ENCODE results near the gene PTPRD. TPM values are rescaled to one million over a fixed set of nuclear protein-coding genes. Genes with fewer than 3 reads are reported as not detected.

Gene PTPRD
- total RNA-seq, 4 donors from 2014 or later = 19.6 to 78.9 (median 45.6) TPM

DNA sequence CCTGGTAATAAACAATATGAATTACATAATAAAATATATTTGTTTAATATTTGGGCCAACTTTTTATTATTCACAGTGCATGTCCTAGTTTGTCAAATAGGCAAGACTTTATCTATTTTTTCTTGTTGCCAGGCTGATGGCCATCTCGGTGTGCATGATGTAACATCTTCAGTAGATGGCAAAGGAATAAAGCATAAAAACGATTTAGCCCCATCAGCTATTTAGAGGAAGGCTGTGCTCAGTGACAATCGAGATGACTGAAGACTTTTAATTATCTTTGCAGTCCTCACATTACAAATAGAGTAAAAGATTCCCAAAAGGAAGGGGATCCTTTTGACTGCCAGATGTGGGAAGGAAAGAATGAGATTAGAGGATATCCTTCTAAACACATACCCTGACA lies 358.5 kb downstream of the PTPRD start:
- no peaks in the 10 kb centered on the region for H3K27me3 ChIP-seq
- no peaks in the 10 kb centered on the region for H3K36me3 ChIP-seq
- no peak overlapping the region for H3K27ac ChIP-seq
- H3K4me3 ChIP-seq (replicated peaks in 1 of 3) = no peak overlapping the region
- 64 to 68% methylated on average over 3 of the region's 3 CpGs for WGBS, 2 donors
- H3K4me1 ChIP-seq = no peaks in the 10 kb centered on the region
- TF ChIP-seq, protein P1, sequence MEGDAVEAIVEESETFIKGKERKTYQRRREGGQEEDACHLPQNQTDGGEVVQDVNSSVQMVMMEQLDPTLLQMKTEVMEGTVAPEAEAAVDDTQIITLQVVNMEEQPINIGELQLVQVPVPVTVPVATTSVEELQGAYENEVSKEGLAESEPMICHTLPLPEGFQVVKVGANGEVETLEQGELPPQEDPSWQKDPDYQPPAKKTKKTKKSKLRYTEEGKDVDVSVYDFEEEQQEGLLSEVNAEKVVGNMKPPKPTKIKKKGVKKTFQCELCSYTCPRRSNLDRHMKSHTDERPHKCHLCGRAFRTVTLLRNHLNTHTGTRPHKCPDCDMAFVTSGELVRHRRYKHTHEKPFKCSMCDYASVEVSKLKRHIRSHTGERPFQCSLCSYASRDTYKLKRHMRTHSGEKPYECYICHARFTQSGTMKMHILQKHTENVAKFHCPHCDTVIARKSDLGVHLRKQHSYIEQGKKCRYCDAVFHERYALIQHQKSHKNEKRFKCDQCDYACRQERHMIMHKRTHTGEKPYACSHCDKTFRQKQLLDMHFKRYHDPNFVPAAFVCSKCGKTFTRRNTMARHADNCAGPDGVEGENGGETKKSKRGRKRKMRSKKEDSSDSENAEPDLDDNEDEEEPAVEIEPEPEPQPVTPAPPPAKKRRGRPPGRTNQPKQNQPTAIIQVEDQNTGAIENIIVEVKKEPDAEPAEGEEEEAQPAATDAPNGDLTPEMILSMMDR (IDR thresholded peaks at IDR 0.05) = no peak
- no peak for TF ChIP-seq POLR2A (IDR thresholded peaks at IDR 0.05)
- intact Hi-C loops (cut with DNase I) = no loop called here
- no peaks in the 10 kb centered on the region for H3K9me3 ChIP-seq
- DNase-seq = no peak

DNA sequence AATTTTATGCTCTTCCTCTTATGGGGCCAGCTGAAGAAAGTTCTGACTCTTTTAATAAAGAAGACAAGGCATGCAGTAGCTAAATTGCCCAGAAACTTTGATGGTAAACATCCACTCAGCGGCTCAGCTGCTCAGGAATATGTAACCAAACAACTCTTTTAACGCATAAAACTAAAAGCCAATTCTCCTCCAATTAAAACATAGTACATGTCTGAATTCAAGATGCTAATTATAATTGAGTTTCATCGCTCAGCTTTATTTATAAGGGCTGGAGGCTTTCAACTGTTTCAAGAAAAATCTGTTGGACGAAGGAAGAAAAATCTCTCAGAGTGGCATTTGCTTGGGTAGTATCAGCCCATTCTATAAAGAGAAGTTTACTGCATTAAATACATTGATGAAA lies 359.5 kb downstream of the PTPRD start:
- intact Hi-C loops (cut with DNase I) = no loop called here
- Histone ChIP-seq H3K36me3 (no peaks in the 10 kb centered on the region), H3K4me1 (no peaks in the 10 kb centered on the region), H3K9me3 (no peaks in the 10 kb centered on the region), H3K4me3 (replicated peaks in 1 of 3) (no peak overlapping the region), H3K27me3 (no peaks in the 10 kb centered on the region), H3K27ac (no peak overlapping the region)
- TF ChIP-seq POLR2A (IDR thresholded peaks at IDR 0.05) = no peak
- TF ChIP-seq, protein P1 (IDR thresholded peaks at IDR 0.05) = no peak
- 92 to 94% methylated on average over 4 of the region's 4 CpGs for WGBS, 2 donors
- no peak for DNase-seq

DNA sequence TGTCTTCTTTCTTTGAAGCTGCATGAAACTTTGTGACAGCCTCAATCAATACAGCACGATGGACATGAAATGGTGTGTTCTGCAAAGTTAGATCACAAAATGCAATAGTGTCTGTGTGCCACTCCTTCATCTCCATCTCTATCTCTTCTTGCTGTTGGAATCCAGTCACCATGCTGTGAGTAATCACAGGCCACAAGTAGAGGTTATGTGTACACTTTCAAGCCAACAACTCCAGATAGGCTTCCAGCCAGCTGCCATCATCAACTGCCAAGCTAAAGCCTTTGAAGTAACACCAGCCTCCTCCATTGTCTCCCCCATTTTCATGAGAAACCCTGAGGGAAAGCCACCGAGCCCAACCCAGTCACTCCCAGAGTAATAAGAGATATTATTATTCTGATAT lies 360.6 kb downstream of the PTPRD start:
- no peak overlapping the region for H3K4me3 ChIP-seq (replicated peaks in 1 of 3)
- intact Hi-C loops (cut with DNase I) = no loop called here
- H3K4me1 ChIP-seq = no peaks in the 10 kb centered on the region
- DNase-seq = no peak
- WGBS, 2 donors = 83 to 91% methylated on average over 2 of the region's 2 CpGs
- no peaks in the 10 kb centered on the region for H3K27me3 ChIP-seq
- no peak overlapping the region for H3K27ac ChIP-seq
- TF ChIP-seq, protein P1 (IDR thresholded peaks at IDR 0.05) = no peak
- no peak for TF ChIP-seq POLR2A (IDR thresholded peaks at IDR 0.05)
- no peaks in the 10 kb centered on the region for H3K36me3 ChIP-seq
- no peaks in the 10 kb centered on the region for H3K9me3 ChIP-seq

DNA sequence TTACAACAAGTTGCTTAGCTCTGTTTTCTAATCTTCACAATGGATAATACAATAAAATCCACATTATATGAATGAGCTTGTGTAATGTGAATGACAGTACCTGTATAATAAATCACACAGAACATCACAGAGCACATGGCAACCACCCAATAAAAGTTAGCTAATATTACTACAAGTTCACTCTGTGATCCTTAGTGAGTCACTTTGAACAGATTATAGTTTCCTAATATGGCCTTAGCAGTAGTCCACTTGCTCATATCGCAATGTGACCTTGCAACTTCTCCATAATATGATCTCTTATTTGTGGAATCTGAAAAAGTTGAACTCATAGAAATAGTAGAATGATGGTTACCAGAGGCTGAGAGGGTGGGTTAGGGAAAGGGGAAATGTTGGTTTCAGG lies 361.3 kb downstream of the PTPRD start:
- DNase-seq = no peak
- TF ChIP-seq POLR2A (IDR thresholded peaks at IDR 0.05) = no peak
- TF ChIP-seq, protein P1 (IDR thresholded peaks at IDR 0.05) = no peak
- Histone ChIP-seq H3K36me3 (no peaks in the 10 kb centered on the region), H3K27ac (no peak overlapping the region), H3K27me3 (no peaks in the 10 kb centered on the region), H3K4me1 (no peaks in the 10 kb centered on the region), H3K9me3 (no peaks in the 10 kb centered on the region), H3K4me3 (replicated peaks in 1 of 3) (no peak overlapping the region)
- 95 to 100% methylated on average over 1 of the region's 1 CpG for WGBS, 2 donors
- intact Hi-C loops (cut with DNase I) = no loop called here

DNA sequence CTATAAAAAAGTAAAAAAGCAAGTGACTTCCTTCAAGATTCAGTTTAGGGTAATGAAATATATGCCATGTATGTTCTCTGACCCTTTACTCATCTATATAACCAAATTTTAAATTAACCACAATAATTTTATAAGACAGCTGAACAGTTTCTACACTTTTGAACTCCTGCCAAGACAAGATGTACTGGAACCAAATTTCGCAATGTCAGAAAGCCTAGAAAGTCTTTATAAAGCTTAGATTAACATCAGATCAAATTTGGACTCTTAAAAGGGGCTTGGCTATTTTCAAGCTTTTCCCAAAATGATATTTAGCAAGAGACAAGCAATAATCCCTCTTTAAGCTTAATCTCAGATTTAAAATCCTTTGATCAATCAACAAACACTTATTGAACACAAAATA lies 362.6 kb downstream of the PTPRD start:
- intact Hi-C loops (cut with DNase I) = no loop called here
- 60 to 83% methylated on average over 1 of the region's 1 CpG for WGBS, 2 donors
- no peaks in the 10 kb centered on the region for H3K4me1 ChIP-seq

More for the DNA sequence above, 362.6 kb downstream of the PTPRD start:
- TF ChIP-seq, protein P1 (IDR thresholded peaks at IDR 0.05) = no peak
- no peak for TF ChIP-seq POLR2A (IDR thresholded peaks at IDR 0.05)
- no peak for DNase-seq
- H3K36me3 ChIP-seq = no peaks in the 10 kb centered on the region
- H3K27ac ChIP-seq = no peak overlapping the region
- no peaks in the 10 kb centered on the region for H3K27me3 ChIP-seq
- H3K9me3 ChIP-seq = no peaks in the 10 kb centered on the region
- H3K4me3 ChIP-seq (replicated peaks in 1 of 3) = no peak overlapping the region

All from thyroid gland (tissue), 4 donors.